Neural cell (in vitro differentiated cells): Measurements from ENCODE around the gene ZNF559. TPM values are rescaled to one million over a fixed set of nuclear protein-coding genes. Genes with fewer than 3 reads are reported as not detected.

ENCODE experiments used
- H2AFZ ChIP-seq: fragments of 200-600, 300-800 bp; sonication (generic), shearing (Covaris generic); 2 replicates; pipeline ENCODE4 v1.6.0; 2014; ENCODE audit warnings: low read depth, mild to moderate bottlenecking, antibody characterized with exemption, low read length, moderate library complexity
- H3F3A ChIP-seq: fragments of 200-600 bp; shearing (Covaris generic); 2 replicates; pipeline ENCODE4 v1.6.1; 2016; ENCODE audit warnings: mild to moderate bottlenecking, moderate library complexity, mixed read lengths, antibody characterized with exemption, low read length; ENCODE audit not compliant: insufficient read depth, poor library complexity, severe bottlenecking
- H3K27ac ChIP-seq: fragments of 200-600, 300-800 bp; sonication (generic), shearing (Covaris generic); 2 replicates; pipeline ENCODE4 v1.5.1; 2014; ENCODE audit warnings: mild to moderate bottlenecking, low read length, moderate library complexity
- H3K27me3 ChIP-seq: fragments of 300-800, 200-600 bp; sonication (generic), shearing (Covaris generic); 2 replicates; pipeline ENCODE4 v1.6.0; 2014; ENCODE audit warnings: mild to moderate bottlenecking, low read depth, low read length, moderate library complexity; ENCODE audit not compliant: insufficient read depth
- H3K36me3 ChIP-seq: fragments of 300-800, 200-600 bp; sonication (generic), shearing (Covaris generic); 2 replicates; pipeline ENCODE4 v1.5.1; 2014; ENCODE audit warnings: mild to moderate bottlenecking, antibody characterized with exemption, low read length, moderate library complexity; ENCODE audit not compliant: insufficient read depth
- H3K4me2 ChIP-seq: fragments of 300-800, 200-600 bp; sonication (generic), shearing (Covaris generic); 2 replicates; pipeline ENCODE4 v1.6.0; 2014; ENCODE audit warnings: mild to moderate bottlenecking, low read length
- H3K4me3 ChIP-seq: fragments of 300-800, 200-600 bp; sonication (generic), shearing (Covaris generic); 2 replicates; pipeline ENCODE4 v1.5.1; 2014; ENCODE audit warnings: mild to moderate bottlenecking, low read length, moderate library complexity
- H3K79me2 ChIP-seq: fragments of 200-600 bp; shearing (Covaris generic); replicated peaks from 2 replicates; pipeline ENCODE4 v1.6.0; 2014; ENCODE audit warnings: mild to moderate bottlenecking, low read length, moderate library complexity; ENCODE audit not compliant: insufficient read depth
- H3K9ac ChIP-seq: fragments of 300-800, 200-600 bp; sonication (generic), shearing (Covaris generic); 2 replicates; pipeline ENCODE4 v1.6.1; 2016; ENCODE audit warnings: mild to moderate bottlenecking, low read length, mixed read lengths
- H3K9me2 ChIP-seq: fragments of 200-600 bp; shearing (Covaris generic); 2 replicates; pipeline ENCODE4 v1.6.1; 2016; ENCODE audit warnings: mild to moderate bottlenecking, low read length, mixed read lengths; ENCODE audit not compliant: insufficient read depth
- H3K9me3 ChIP-seq: fragments of 200-600, 300-800 bp; sonication (generic), shearing (Covaris generic); 2 replicates; pipeline ENCODE4 v1.6.1; 2016; ENCODE audit warnings: mild to moderate bottlenecking, mixed run types, low read length, moderate library complexity, mixed read lengths
- H4K20me1 ChIP-seq: fragments of 200-600 bp; shearing (Covaris generic); 2 replicates; pipeline ENCODE4 v1.6.1; 2016; ENCODE audit warnings: mild to moderate bottlenecking, mixed run types; ENCODE audit not compliant: insufficient read depth
- CTCF ChIP-seq: fragments of 450-650 bp; IDR thresholded peaks from 2 replicates; pipeline ENCODE4 v1.5.1; 2014; ENCODE audit warnings: antibody characterized with exemption, mild to moderate bottlenecking, moderate library complexity; ENCODE audit not compliant: poor library complexity, severe bottlenecking
- EP300 ChIP-seq: fragments of 450-650 bp; conservative IDR thresholded peaks from 2 replicates; pipeline ENCODE4 v1.6.1; 2014; ENCODE audit warnings: antibody characterized with exemption, mild to moderate bottlenecking, moderate library complexity; ENCODE audit not compliant: poor library complexity, severe bottlenecking
- EZH2 ChIP-seq: fragments of 200-600, 300-800 bp; shearing (Covaris generic), sonication (generic); IDR thresholded peaks from 2 replicates; pipeline ENCODE4 v1.6.1; 2014; ENCODE audit warnings: antibody characterized with exemption, low read length, borderline replicate concordance, mild to moderate bottlenecking; ENCODE audit not compliant: insufficient read depth, poor library complexity, severe bottlenecking
- MXI1 ChIP-seq: fragments of 450-650 bp; conservative IDR thresholded peaks from 2 replicates; pipeline ENCODE4 v1.6.1; 2014; ENCODE audit warnings: antibody characterized with exemption, mild to moderate bottlenecking; ENCODE audit not compliant: poor library complexity, severe bottlenecking
- POLR2AphosphoS5 ChIP-seq: IDR thresholded peaks from 2 replicates; pipeline ENCODE4 v1.6.1; 2012
- RAD21 ChIP-seq: fragments of 450-650 bp; conservative IDR thresholded peaks from 2 replicates; pipeline ENCODE4 v1.6.1; 2014; ENCODE audit warnings: antibody characterized with exemption, mild to moderate bottlenecking, moderate library complexity
- SMC3 ChIP-seq: fragments of 450-650 bp; conservative IDR thresholded peaks from 2 replicates; pipeline ENCODE4 v1.6.1; 2014; ENCODE audit warnings: antibody characterized with exemption, mild to moderate bottlenecking, moderate library complexity; ENCODE audit not compliant: poor library complexity
- TAF1 ChIP-seq: IDR thresholded peaks from 2 replicates; pipeline ENCODE4 v1.6.1; 2012; ENCODE audit warnings: low read depth
- polyA plus RNA-seq: library from polyadenylated mRNA; depleted of rRNA; stranded (reverse); fragments of >200 nt; gene quantifications from 2 replicates; pipeline ENCODE4 v1.2.3, GENCODE V29; 2014
- TF ChIP-seq, protein P1 (sequence below): IDR thresholded peaks from 2 replicates; pipeline ENCODE4 v1.6.1; 2012; ENCODE audit warnings: borderline replicate concordance

Gene ZNF559
- polyA plus RNA-seq, 1 donor from 2014 or later, result 57.7 TPM

GRCh38 chr19:9353011-9353410 is 29.0 kb downstream of the ZNF559 start:
- Histone ChIP-seq H4K20me1 (no peaks in the 10 kb centered on the region), H3K27me3 (no peaks in the 10 kb centered on the region), H3K9ac (no peak overlapping the region), H3K4me3 (no peak overlapping the region), H3K9me3 (peaks cover 25% of the 10 kb centered on the region), H3K36me3 (peaks cover 15% of the 10 kb centered on the region), H2AFZ (no peak overlapping the region), H3K4me2 (no peak overlapping the region), H3K79me2 (no peaks in the 10 kb centered on the region), H3K9me2 (no peaks in the 10 kb centered on the region), H3K27ac (no peak overlapping the region), H3F3A (no peaks in the 10 kb centered on the region)
- TF ChIP-seq CTCF, result no peak
- TF ChIP-seq, protein P1, sequence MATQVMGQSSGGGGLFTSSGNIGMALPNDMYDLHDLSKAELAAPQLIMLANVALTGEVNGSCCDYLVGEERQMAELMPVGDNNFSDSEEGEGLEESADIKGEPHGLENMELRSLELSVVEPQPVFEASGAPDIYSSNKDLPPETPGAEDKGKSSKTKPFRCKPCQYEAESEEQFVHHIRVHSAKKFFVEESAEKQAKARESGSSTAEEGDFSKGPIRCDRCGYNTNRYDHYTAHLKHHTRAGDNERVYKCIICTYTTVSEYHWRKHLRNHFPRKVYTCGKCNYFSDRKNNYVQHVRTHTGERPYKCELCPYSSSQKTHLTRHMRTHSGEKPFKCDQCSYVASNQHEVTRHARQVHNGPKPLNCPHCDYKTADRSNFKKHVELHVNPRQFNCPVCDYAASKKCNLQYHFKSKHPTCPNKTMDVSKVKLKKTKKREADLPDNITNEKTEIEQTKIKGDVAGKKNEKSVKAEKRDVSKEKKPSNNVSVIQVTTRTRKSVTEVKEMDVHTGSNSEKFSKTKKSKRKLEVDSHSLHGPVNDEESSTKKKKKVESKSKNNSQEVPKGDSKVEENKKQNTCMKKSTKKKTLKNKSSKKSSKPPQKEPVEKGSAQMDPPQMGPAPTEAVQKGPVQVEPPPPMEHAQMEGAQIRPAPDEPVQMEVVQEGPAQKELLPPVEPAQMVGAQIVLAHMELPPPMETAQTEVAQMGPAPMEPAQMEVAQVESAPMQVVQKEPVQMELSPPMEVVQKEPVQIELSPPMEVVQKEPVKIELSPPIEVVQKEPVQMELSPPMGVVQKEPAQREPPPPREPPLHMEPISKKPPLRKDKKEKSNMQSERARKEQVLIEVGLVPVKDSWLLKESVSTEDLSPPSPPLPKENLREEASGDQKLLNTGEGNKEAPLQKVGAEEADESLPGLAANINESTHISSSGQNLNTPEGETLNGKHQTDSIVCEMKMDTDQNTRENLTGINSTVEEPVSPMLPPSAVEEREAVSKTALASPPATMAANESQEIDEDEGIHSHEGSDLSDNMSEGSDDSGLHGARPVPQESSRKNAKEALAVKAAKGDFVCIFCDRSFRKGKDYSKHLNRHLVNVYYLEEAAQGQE, result no peak
- no peak for TF ChIP-seq EZH2
- TF ChIP-seq POLR2AphosphoS5, result no peak
- TF ChIP-seq SMC3, result no peak
- TF ChIP-seq RAD21, result no peak
- no peak for TF ChIP-seq TAF1
- TF ChIP-seq EP300, result no peak
- TF ChIP-seq MXI1, result no peak

GRCh38 chr19:9354651-9355050 is 30.7 kb downstream of the ZNF559 start:
- Histone ChIP-seq H3F3A (no peaks in the 10 kb centered on the region), H3K27ac (no peak overlapping the region), H4K20me1 (no peaks in the 10 kb centered on the region), H3K4me3 (no peak overlapping the region), H3K4me2 (no peak overlapping the region), H3K79me2 (no peaks in the 10 kb centered on the region), H3K27me3 (no peaks in the 10 kb centered on the region), H3K9me3 (peaks cover 13% of the 10 kb centered on the region), H3K9me2 (no peaks in the 10 kb centered on the region), H2AFZ (no peak overlapping the region), H3K9ac (no peak overlapping the region), H3K36me3 (peaks cover 26% of the 10 kb centered on the region)
- TF ChIP-seq EZH2 (no peak), SMC3 (no peak), TAF1 (no peak), POLR2AphosphoS5 (no peak), RAD21 (no peak), MXI1 (no peak), EP300 (no peak), CTCF (no peak)
- TF ChIP-seq, protein P1, result no peak
